GM12875 (cell line): ENCODE results near the gene C1orf116.

Source experiments
- H3K4me3 ChIP-seq: one replicate; pipeline ENCODE4 v1.5.1; 2011; ENCODE audit warnings: low read depth, low read length, control low read depth
- TF ChIP-seq, protein P1 (sequence below): IDR thresholded peaks from 2 replicates; pipeline ENCODE4 v1.5.1; 2011; ENCODE audit warnings: low read depth, mild to moderate bottlenecking, control low read depth, inconsistent platforms, low read length, moderate library complexity, borderline replicate concordance; ENCODE audit not compliant: insufficient read depth

C1orf116 gene

DNA sequence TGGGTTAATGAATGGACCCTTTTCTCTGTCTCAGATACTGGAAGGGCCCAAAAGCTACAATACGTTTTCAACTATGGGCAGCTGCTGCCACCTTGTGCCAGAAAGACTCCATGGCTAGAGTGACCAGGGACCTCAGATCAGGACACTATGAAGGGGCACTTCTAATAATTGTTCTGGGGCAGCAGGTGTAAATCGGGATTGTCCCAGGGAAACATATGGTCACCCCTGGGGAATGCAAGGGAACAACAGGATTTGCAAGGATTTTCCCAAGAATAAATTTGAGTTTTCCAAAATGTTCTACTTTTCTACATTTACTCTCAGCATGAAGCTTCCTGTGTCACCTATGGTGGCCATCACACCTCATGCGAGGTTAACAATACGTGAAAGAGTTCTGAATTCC is 50.3 kb downstream of the C1orf116 start:
- H3K4me3 ChIP-seq, result no peak overlapping the region
- TF ChIP-seq, protein P1, sequence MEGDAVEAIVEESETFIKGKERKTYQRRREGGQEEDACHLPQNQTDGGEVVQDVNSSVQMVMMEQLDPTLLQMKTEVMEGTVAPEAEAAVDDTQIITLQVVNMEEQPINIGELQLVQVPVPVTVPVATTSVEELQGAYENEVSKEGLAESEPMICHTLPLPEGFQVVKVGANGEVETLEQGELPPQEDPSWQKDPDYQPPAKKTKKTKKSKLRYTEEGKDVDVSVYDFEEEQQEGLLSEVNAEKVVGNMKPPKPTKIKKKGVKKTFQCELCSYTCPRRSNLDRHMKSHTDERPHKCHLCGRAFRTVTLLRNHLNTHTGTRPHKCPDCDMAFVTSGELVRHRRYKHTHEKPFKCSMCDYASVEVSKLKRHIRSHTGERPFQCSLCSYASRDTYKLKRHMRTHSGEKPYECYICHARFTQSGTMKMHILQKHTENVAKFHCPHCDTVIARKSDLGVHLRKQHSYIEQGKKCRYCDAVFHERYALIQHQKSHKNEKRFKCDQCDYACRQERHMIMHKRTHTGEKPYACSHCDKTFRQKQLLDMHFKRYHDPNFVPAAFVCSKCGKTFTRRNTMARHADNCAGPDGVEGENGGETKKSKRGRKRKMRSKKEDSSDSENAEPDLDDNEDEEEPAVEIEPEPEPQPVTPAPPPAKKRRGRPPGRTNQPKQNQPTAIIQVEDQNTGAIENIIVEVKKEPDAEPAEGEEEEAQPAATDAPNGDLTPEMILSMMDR, result peak; percentile 75

DNA sequence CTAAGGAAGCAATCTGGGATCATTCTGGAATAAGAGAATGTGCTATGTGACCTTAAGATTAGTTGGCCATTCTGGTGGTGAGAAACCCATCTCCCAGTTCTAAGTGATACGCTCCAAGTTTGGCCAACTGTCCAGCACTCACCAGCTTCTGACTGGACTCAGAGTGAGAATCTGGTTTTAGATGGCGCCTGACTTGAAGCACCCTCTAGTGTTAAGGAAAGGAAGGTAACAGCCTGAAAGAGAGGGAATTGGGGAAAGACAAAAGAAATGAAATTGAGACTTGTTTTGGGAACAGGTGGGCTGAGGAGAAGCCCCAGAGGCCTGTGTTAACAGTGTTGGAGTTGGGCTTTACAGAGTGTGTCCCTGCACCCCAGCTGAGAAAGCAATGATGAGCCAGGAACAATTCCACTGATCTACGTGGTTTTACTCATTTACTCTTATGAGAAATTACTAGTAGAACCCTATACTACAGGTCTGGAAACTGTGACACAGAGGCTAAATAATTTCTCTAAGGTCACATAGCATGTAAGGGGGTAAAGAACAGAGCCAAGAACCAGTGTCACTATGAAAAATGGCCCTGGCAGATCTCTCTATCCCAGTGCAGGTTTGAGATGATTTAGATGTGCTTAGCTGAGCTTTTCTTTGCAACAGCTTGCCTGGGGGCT is 53.0 kb downstream of the C1orf116 start:
- TF ChIP-seq, protein P1, result peak; percentile 64; the same call in 1 of the 2 replicates
- H3K4me3 ChIP-seq, result no peak overlapping the region

DNA sequence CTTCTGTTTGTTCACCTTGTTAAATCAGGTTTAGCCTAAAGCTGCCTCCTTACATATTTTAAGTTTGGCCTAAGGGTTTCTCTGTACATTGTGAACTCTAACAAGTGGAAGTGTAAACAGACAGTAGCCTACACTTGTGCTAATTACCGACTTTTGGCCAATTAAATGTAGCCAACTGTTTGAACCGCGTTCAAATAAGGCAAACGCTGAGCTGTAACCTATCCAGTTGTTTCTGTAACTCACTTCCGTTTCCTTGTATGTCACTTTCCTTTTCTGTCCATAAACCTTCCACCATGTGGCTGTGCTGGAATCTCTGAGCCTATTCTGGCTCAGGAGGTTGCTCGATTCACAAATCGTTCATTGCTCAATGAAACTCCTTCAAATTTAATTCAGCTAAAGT is 54.3 kb downstream of the C1orf116 start:
- TF ChIP-seq, protein P1, result no peak
- no peak overlapping the region for H3K4me3 ChIP-seq

DNA sequence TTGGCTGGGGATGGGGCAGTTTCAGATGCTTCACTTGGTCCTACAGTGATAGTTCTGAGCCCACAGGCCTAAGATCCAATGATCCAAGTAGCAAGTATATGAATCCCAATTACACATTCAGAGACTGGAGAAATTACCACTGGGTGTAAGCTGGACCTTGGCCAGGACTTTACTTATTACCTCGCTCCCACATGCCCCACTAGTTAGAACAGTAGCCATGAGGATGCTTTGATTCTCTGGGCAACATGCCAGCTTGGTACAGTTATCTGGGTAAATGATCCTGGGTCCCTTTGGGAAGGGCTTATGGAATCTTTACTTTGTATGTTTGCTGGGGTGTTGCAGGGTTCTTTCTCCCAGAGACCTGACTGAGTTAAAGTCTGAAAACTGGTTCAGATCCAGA is 57.2 kb downstream of the C1orf116 start:
- TF ChIP-seq, protein P1, result no peak
- no peak overlapping the region for H3K4me3 ChIP-seq

DNA sequence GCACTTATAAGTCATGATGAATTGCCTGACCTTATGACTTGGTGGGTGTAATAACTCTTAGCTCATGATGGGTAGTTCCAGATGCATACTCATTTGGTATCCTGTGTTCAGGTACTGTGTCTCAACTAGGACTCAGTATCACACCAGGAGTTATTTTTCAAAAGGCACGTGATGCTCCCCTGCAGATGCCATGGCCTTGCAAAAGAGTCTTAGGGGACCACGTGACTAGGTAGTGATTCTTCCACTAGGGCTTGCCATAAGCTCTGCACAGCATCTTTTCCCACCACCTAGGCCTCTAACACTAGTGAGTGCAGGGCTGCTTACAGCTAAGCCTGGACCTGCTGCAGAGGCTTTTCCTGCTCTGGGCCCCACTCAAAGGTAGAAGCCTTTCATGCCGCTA is 58.4 kb downstream of the C1orf116 start:
- TF ChIP-seq, protein P1, result no peak

DNA sequence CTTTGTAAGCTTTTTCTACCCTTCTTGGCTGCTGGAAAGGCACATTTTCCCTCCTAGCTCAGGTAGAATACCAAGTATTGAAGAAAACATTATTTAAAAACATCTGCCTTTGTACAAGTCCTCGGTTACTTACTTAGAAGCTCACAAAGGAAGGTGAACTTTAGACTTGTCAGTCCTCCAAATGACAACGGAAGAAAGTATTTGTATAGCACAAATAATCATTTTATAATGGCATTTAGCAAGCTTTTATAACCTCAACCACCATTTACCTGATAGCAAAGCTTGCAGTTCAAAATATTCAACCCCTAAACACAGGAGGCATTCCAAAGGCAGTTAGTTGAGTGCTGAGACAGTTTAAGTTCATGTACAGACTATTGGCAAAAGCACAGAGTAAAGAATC is 59.8 kb downstream of the C1orf116 start:
- H3K4me3 ChIP-seq, result no peak overlapping the region
- TF ChIP-seq, protein P1, result no peak

More for the DNA sequence above, 58.4 kb downstream of the C1orf116 start:
- no peak overlapping the region for H3K4me3 ChIP-seq

DNA sequence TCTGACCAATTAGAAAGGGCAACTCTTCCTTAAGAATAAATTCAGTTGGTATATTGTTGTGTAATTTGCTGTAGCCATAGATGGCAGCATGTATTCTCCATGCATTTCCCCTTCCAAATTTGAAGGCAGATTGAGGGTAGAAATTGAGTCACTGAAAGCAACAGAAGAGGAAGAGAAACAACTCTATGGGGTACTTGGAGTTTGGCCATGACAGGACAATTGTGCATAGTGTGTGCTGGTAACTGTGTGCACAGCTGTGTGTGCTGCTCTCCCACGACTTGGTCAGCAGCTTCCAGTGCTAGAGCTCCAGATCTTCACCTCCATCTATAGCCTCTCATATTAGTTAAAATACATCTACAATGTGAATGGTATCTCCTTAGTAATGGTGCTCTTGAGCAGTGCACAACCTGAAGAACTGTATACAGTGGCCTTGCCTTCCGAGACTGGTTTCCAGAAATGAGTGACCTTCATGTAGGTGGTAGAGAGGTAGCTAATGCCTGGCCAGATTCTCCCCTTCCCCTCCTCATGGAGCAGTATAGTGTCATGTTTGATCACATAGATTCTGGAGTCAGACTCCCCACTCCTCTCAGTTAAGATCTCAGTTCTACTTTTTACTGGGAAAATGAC is 61.4 kb downstream of the C1orf116 start:
- H3K4me3 ChIP-seq, result no peak overlapping the region
- TF ChIP-seq, protein P1, result no peak
